H1 (cell line): ENCODE results near the gene DOCK10.

Source experiments
- ATF3 ChIP-seq: IDR thresholded peaks from 2 replicates; pipeline ENCODE4 v1.6.1; 2011; ENCODE audit warnings: low read depth, mild to moderate bottlenecking, low read length; ENCODE audit not compliant: insufficient read depth
- CTCF ChIP-seq, 3 experiments: IDR thresholded peaks; 1 replicate in 2 of 3; 2 replicates in 1 of 3; pipeline versions ENCODE4 v1.5.1 to v1.6.1; 2011; ENCODE audit warnings: low read length in 3 of 3, mild to moderate bottlenecking in 3 of 3, inconsistent platforms in 2 of 3, low read depth in 1 of 3, moderate library complexity in 1 of 3; ENCODE audit not compliant: insufficient read depth in 1 of 3; ENCODE audit errors: control extremely low read depth in 1 of 3
- POLR2A ChIP-seq, 2 experiments: IDR thresholded peaks; 1 replicate in 1 of 2; 2 replicates in 1 of 2; pipeline ENCODE4 v1.6.1; 2011; ENCODE audit warnings: low read depth in 2 of 2, low read length in 2 of 2, mild to moderate bottlenecking in 2 of 2; ENCODE audit errors: control extremely low read depth in 1 of 2
- RAD21 ChIP-seq, 2 experiments: IDR thresholded peaks in 1 of 2; conservative IDR thresholded peaks in 1 of 2; 2 replicates each; pipeline ENCODE4 v1.6.1; 2011; ENCODE audit warnings: low read depth in 2 of 2, low read length in 2 of 2, improper control_type of control experiment in 1 of 2, inconsistent platforms in 1 of 2, mild to moderate bottlenecking in 1 of 2, moderate library complexity in 1 of 2
- SRF ChIP-seq: IDR thresholded peaks from 2 replicates; pipeline ENCODE4 v1.6.1; 2011; ENCODE audit warnings: mild to moderate bottlenecking, low read depth, low read length, moderate library complexity

- TF ChIP-seq RAD21 (IDR thresholded peaks at IDR 0.05 in 1 of 2, conservative IDR thresholded peaks at IDR 0.05 in 1 of 2; ENCODE audit: low read depth in 2 of 2, low read length in 2 of 2): no peak
- no peak for TF ChIP-seq CTCF (IDR thresholded peaks at IDR 0.05; ENCODE audit: control extremely low read depth in 1 of 3, insufficient read depth in 1 of 3, low read depth in 1 of 3, low read length in 3 of 3)
- no peak for TF ChIP-seq ATF3
- TF ChIP-seq POLR2A (IDR thresholded peaks at IDR 0.05; ENCODE audit: control extremely low read depth in 1 of 2, low read depth in 2 of 2, low read length in 2 of 2): no peak
- TF ChIP-seq SRF: no peak
Observed at GRCh38 chr2:224957540-224958461, 84.5 kb downstream of the DOCK10 start.
